ENCODE measurements around the gene AGO1. TPM values are rescaled to one million over a fixed set of nuclear protein-coding genes. Genes with fewer than 3 reads are reported as not detected.
"Not testable (repeated sequence)": the region's sequence is repeated elsewhere in the genome, so short reads cannot be mapped to it uniquely, and the experiment has no call there.

The AGO1 gene
- polyA plus RNA-seq, 2 of the 4 experiments (the other 2 are of a cell fraction) = 5.6 to 7.0 TPM

DNA sequence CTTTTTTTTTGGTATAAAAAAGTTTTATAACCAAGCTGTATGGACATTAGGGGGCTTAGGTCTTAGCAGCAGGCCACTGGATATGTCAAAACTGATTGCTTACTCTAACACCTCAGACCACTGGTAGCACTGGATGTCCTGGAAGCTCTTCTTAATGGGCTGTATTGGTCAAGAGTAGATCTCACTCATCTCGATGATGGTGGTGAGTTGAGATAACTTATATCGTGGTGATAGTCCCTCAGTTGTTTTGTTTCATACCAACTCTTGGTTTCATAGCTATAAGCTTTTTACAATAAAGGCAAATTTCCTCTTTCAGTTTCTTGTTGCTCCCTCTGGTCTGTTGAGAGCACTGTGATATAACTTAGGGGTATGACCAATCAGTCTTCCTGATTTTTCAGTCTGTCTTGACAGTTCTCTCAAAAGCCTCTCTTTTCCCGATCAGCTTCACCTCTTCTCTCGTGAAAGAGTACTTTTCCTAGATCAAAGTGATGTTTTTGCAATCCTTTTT, 9.7 kb upstream of the AGO1 start:
- TF ChIP-seq MAZ (IDR thresholded peaks at IDR 0.05; ENCODE audit: borderline replicate concordance, low read depth, low read length) (no peak), FOSL2 (IDR thresholded peaks at IDR 0.05) (no peak), FOSL2 (CRISPR knock-in tag; IDR thresholded peaks at IDR 0.05) (no peak), PHF8 (IDR thresholded peaks at IDR 0.05; ENCODE audit: borderline replicate concordance, low read depth) (no peak), ZNF302 (CRISPR knock-in tag; IDR thresholded peaks at IDR 0.05) (no peak), HEYL (CRISPR knock-in tag; IDR thresholded peaks at IDR 0.05) (no peak)
- TF ChIP-seq, protein P1, sequence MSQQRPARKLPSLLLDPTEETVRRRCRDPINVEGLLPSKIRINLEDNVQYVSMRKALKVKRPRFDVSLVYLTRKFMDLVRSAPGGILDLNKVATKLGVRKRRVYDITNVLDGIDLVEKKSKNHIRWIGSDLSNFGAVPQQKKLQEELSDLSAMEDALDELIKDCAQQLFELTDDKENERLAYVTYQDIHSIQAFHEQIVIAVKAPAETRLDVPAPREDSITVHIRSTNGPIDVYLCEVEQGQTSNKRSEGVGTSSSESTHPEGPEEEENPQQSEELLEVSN (IDR thresholded peaks at IDR 0.05; ENCODE audit: borderline replicate concordance, low read depth) = no peak
- TF ChIP-seq, protein P2, sequence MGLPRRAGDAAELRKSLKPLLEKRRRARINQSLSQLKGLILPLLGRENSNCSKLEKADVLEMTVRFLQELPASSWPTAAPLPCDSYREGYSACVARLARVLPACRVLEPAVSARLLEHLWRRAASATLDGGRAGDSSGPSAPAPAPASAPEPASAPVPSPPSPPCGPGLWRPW (IDR thresholded peaks at IDR 0.05) = no peak
- TF ChIP-seq, protein P3, sequence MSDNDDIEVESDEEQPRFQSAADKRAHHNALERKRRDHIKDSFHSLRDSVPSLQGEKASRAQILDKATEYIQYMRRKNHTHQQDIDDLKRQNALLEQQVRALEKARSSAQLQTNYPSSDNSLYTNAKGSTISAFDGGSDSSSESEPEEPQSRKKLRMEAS (IDR thresholded peaks at IDR 0.05) = no peak
- 70% methylated on average over 4 of the region's 4 CpGs for WGBS (ENCODE audit: missing lambda C conversion rate)
- Histone ChIP-seq H3K9me3 (no peaks in the 10 kb centered on the region), H3K27ac (no peak overlapping the region), H3K4me3 (no peak overlapping the region), H3K4me1 (no peaks in the 10 kb centered on the region), H3K4me2 (no peak overlapping the region)
- ChIA-PET POLR2A (no interaction called here), CTCF (interaction anchor here (0.8 to 3.4 kb wide), 2 partner anchors 9 to 141 kb away, joined by 3 to 25 read pairs; partner anchors contain the start of gene AGO1)
- no peak for FAIRE-seq
- no peak for ATAC-seq
- no peak for DNase-seq (ENCODE audit: low read depth in 1 of 2, low spot score in 1 of 2)

DNA sequence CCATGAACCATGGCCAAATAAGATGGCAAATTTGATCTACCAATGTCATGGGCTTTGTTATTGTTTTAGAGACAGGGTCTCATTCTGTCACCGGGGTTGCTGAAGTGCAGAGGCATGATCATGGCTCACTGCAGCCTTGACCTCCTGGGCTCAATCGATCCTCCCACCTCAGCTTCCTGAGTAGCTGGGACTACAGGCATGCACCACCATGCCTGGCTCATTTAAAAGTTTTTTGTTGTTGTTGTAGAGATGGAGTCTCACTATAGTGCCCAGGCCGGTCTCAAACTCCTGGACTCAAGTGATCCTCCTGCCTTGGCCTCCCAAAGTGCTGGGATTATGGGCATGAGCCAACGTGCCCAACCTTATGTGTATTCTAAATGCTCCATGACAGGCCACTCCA, 8.9 kb upstream of the AGO1 start:
- H3K9me3 ChIP-seq; H3K4me3 ChIP-seq; DNase-seq (ENCODE audit: low read depth in 1 of 2, low spot score in 1 of 2); POLR2A ChIA-PET; H3K4me1 ChIP-seq; FAIRE-seq; H3K4me2 ChIP-seq; H3K27ac ChIP-seq; ATAC-seq: not testable (repeated sequence)
- CTCF ChIA-PET = interaction anchor here (3.4 kb wide), 1 partner anchor 9 kb away, joined by 25 read pairs; the partner anchor contains the start of gene AGO1
- WGBS (ENCODE audit: missing lambda C conversion rate) = 31% methylated on average over 4 of the region's 4 CpGs

DNA sequence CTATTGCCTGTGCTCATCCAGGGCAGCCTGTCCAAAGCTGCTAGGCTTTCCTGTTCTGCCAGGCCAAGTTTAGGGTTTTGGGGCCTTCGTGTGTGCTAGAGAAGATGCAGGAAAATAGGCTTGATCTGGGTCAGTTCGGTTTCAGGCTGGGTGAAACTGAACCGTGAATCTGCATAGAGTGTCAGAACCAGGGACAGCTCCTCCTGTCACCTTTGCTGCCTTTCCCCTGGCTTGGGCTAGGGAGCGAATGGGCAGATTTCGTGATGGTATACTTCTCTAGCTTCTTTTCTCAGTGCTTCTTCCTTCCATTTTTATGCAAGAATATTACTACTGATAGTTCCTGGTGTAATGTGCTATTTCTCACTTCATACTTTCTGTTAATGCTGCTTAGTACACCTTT, 6.0 kb upstream of the AGO1 start:
- WGBS (ENCODE audit: missing lambda C conversion rate) = 52% methylated on average over 5 of the region's 5 CpGs
- POLR2A ChIA-PET = no interaction called here
- H3K9me3 ChIP-seq = no peaks in the 10 kb centered on the region
- CTCF ChIA-PET = no interaction called here
- DNase-seq (ENCODE audit: low read depth in 1 of 2, low spot score in 1 of 2) (no peak), FAIRE-seq (no peak), ATAC-seq (0 out of 6 replicates have a peak, but pooled peaks of 1 of the 2 experiments have one; percentile 29)
- no peaks in the 10 kb centered on the region for H3K4me1 ChIP-seq
- H3K4me2 ChIP-seq = no peak overlapping the region
- H3K27ac ChIP-seq = no peak overlapping the region
- H3K4me3 ChIP-seq = no peak overlapping the region
- TF ChIP-seq, protein P4, sequence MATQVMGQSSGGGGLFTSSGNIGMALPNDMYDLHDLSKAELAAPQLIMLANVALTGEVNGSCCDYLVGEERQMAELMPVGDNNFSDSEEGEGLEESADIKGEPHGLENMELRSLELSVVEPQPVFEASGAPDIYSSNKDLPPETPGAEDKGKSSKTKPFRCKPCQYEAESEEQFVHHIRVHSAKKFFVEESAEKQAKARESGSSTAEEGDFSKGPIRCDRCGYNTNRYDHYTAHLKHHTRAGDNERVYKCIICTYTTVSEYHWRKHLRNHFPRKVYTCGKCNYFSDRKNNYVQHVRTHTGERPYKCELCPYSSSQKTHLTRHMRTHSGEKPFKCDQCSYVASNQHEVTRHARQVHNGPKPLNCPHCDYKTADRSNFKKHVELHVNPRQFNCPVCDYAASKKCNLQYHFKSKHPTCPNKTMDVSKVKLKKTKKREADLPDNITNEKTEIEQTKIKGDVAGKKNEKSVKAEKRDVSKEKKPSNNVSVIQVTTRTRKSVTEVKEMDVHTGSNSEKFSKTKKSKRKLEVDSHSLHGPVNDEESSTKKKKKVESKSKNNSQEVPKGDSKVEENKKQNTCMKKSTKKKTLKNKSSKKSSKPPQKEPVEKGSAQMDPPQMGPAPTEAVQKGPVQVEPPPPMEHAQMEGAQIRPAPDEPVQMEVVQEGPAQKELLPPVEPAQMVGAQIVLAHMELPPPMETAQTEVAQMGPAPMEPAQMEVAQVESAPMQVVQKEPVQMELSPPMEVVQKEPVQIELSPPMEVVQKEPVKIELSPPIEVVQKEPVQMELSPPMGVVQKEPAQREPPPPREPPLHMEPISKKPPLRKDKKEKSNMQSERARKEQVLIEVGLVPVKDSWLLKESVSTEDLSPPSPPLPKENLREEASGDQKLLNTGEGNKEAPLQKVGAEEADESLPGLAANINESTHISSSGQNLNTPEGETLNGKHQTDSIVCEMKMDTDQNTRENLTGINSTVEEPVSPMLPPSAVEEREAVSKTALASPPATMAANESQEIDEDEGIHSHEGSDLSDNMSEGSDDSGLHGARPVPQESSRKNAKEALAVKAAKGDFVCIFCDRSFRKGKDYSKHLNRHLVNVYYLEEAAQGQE (IDR thresholded peaks at IDR 0.05) = peak; percentile 82
- no peak for TF ChIP-seq EP300 (IDR thresholded peaks at IDR 0.05)

DNA sequence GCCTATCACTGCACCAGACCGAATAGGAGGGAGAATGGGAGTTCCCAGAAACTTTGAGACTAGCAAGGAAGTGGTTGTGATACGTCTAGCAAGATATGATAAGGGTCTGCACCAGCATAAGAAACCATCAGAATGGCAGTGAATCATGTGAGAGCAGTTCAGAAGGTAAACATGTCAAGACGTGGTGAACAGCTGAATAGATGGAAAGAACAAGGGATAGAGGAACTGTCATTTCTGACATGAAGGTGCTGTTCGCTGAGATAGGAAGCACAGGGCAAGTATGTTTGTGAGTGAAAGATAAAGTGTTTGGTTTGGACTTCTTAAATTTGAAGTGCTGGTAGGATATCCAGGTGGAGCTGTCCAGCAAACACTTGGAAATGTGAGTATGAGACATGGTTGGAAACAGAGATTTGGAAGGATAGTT, 1.1 kb upstream of the AGO1 start:
- Histone ChIP-seq H3K4me3 (no peak overlapping the region), H3K27ac (no peak overlapping the region), H3K4me2 (no peak overlapping the region), H3K4me1 (peaks cover 19% of the 10 kb centered on the region; the same call in 2 of the 3 replicates), H3K9me3 (no peaks in the 10 kb centered on the region)
- FAIRE-seq (no peak), DNase-seq (ENCODE audit: low read depth in 1 of 2, low spot score in 1 of 2) (no peak), ATAC-seq (no peak)
- WGBS (ENCODE audit: missing lambda C conversion rate) = 56% methylated on average over 4 of the region's 4 CpGs
- ChIA-PET CTCF (interaction anchor here (0.5 to 3.1 kb wide), 7 partner anchors 8 to 81 kb away, joined by 3 to 25 read pairs (median 7); no protein-coding TSS in a partner anchor), POLR2A (no interaction called here)
- TF ChIP-seq, protein P4 (IDR thresholded peaks at IDR 0.05) = peak; percentile 22; the same call in 1 of the 2 replicates
- TF ChIP-seq MAZ (IDR thresholded peaks at IDR 0.05; ENCODE audit: borderline replicate concordance, low read depth, low read length) = no peak

All from A549 (cell line).